ENCODE results near the gene RAB7A. TPM values are rescaled to one million over a fixed set of nuclear protein-coding genes. Genes with fewer than 3 reads are reported as not detected.

RAB7A gene
- total RNA-seq, 1 experiment from 2014 or later = 172 TPM

GRCh38 chr3:128855569-128855968 lies 129.6 kb downstream of the RAB7A start:
- Mint-ChIP-seq H3K27me3 (ENCODE audit: insufficient read depth, unreplicated experiment) (no peaks in the 10 kb centered on the region), H3K4me1 (ENCODE audit: insufficient read depth, unreplicated experiment) (no peaks in the 10 kb centered on the region), H3K36me3 (ENCODE audit: insufficient read depth, unreplicated experiment) (peaks cover 6% of the 10 kb centered on the region), H3K27ac (ENCODE audit: low read depth, unreplicated experiment) (no peak overlapping the region), H3K4me3 (ENCODE audit: unreplicated experiment) (no peak overlapping the region), H3K9me3 (ENCODE audit: unreplicated experiment) (peaks cover 35% of the 10 kb centered on the region)
- intact Hi-C loops (cut with micrococcal nuclease) = no loop called here
- ChIA-PET POLR2A (no interaction called here), CTCF (no interaction called here)
- no TSS peak for BruUV-seq (replicated peaks)
- no peak for TF ChIP-seq CTCF (IDR thresholded peaks at IDR 0.05; ENCODE audit: unreplicated experiment)
- DNase-seq (ENCODE audit: unreplicated experiment) = no peak

GRCh38 chr3:128858167-128858566 lies 132.2 kb downstream of the RAB7A start:
- CTCF ChIA-PET = no interaction called here
- Mint-ChIP-seq H3K4me3 (ENCODE audit: unreplicated experiment) (no peak overlapping the region), H3K27me3 (ENCODE audit: insufficient read depth, unreplicated experiment) (no peaks in the 10 kb centered on the region), H3K36me3 (ENCODE audit: insufficient read depth, unreplicated experiment) (peaks cover 6% of the 10 kb centered on the region), H3K27ac (ENCODE audit: low read depth, unreplicated experiment) (no peak overlapping the region), H3K9me3 (ENCODE audit: unreplicated experiment) (peaks cover 35% of the 10 kb centered on the region), H3K4me1 (ENCODE audit: insufficient read depth, unreplicated experiment) (no peaks in the 10 kb centered on the region)
- DNase-seq (ENCODE audit: unreplicated experiment) = no peak
- no peak for TF ChIP-seq CTCF (IDR thresholded peaks at IDR 0.05; ENCODE audit: unreplicated experiment)
- POLR2A ChIA-PET = no interaction called here
- intact Hi-C loops (cut with micrococcal nuclease) = no loop called here
- BruUV-seq (replicated peaks) = no TSS peak

GRCh38 chr3:128859630-128860029 lies 133.6 kb downstream of the RAB7A start:
- no peak for DNase-seq (ENCODE audit: unreplicated experiment)
- H3K36me3 Mint-ChIP-seq (ENCODE audit: insufficient read depth, unreplicated experiment) = peaks cover 6% of the 10 kb centered on the region
- intact Hi-C loops (cut with micrococcal nuclease) = no loop called here
- no peak overlapping the region for H3K4me3 Mint-ChIP-seq (ENCODE audit: unreplicated experiment)
- no peaks in the 10 kb centered on the region for H3K4me1 Mint-ChIP-seq (ENCODE audit: insufficient read depth, unreplicated experiment)
- H3K27me3 Mint-ChIP-seq (ENCODE audit: insufficient read depth, unreplicated experiment) = no peaks in the 10 kb centered on the region
- CTCF ChIA-PET = no interaction called here
- H3K27ac Mint-ChIP-seq (ENCODE audit: low read depth, unreplicated experiment) = no peak overlapping the region
- peaks cover 27% of the 10 kb centered on the region for H3K9me3 Mint-ChIP-seq (ENCODE audit: unreplicated experiment)
- POLR2A ChIA-PET = interaction anchor here (0.6 kb wide), 1 partner anchor 12 kb away, joined by 3 read pairs; no protein-coding TSS in a partner anchor
- no peak for TF ChIP-seq CTCF (IDR thresholded peaks at IDR 0.05; ENCODE audit: unreplicated experiment)
- no TSS peak for BruUV-seq (replicated peaks)

- Mint-ChIP-seq H3K27ac (ENCODE audit: low read depth, unreplicated experiment) (no peak overlapping the region), H3K4me3 (ENCODE audit: unreplicated experiment) (no peak overlapping the region), H3K9me3 (ENCODE audit: unreplicated experiment) (peaks cover 20% of the 10 kb centered on the region), H3K4me1 (ENCODE audit: insufficient read depth, unreplicated experiment) (no peaks in the 10 kb centered on the region), H3K27me3 (ENCODE audit: insufficient read depth, unreplicated experiment) (no peaks in the 10 kb centered on the region), H3K36me3 (ENCODE audit: insufficient read depth, unreplicated experiment) (no peaks in the 10 kb centered on the region)
- POLR2A ChIA-PET = interaction anchor here (1.2 kb wide), 1 partner anchor 9 kb away, joined by 3 read pairs; no protein-coding TSS in a partner anchor
- TF ChIP-seq CTCF (IDR thresholded peaks at IDR 0.05; ENCODE audit: unreplicated experiment) = no peak
- DNase-seq (ENCODE audit: unreplicated experiment) = no peak
- intact Hi-C loops (cut with micrococcal nuclease) = no loop called here
- no TSS peak for BruUV-seq (replicated peaks)
- CTCF ChIA-PET = no interaction called here
Measured at GRCh38 chr3:128861491-128861890, 135.5 kb downstream of the RAB7A start.
